ENCODE results near the gene ROPN1. TPM values are rescaled to one million over a fixed set of nuclear protein-coding genes. Genes with fewer than 3 reads are reported as not detected.

Gene ROPN1
- total RNA-seq, 1 experiment from 2014 or later = not detected

- H3K9me2 ChIP-seq (replicated peaks; ENCODE audit: low read length) = no peaks in the 10 kb centered on the region
- H3K27me3 ChIP-seq (ENCODE audit: low read length) = no peaks in the 10 kb centered on the region
- no peak overlapping the region for H3K27ac ChIP-seq (ENCODE audit: low read length)
- TF ChIP-seq EZH2 (IDR thresholded peaks at IDR 0.05; ENCODE audit: low read length, unreplicated experiment) = no peak
- TF ChIP-seq EZH2phosphoT487 (IDR thresholded peaks at IDR 0.05; ENCODE audit: borderline replicate concordance, low read length) = no peak
- TF ChIP-seq CTCF (conservative IDR thresholded peaks at IDR 0.05; ENCODE audit: low read depth, low read length) = no peak
- ATAC-seq (no peak), DNase-seq (no peak)
- H3K79me2 ChIP-seq (ENCODE audit: low read length) = no peaks in the 10 kb centered on the region
- no peaks in the 10 kb centered on the region for H4K20me1 ChIP-seq (ENCODE audit: low read length)
- no peaks in the 10 kb centered on the region for H3F3A ChIP-seq (ENCODE audit: low read length, unreplicated experiment)
- intact Hi-C loops (cut with micrococcal nuclease) = no loop called here
- H2AFZ ChIP-seq (ENCODE audit: low read length) = no peak overlapping the region
- H3K9me3 ChIP-seq (ENCODE audit: low read length) = no peaks in the 10 kb centered on the region
- peaks cover 21% of the 10 kb centered on the region; the same call in 1 of the 2 replicates for H3K36me3 ChIP-seq (ENCODE audit: low read depth, low read length)
- CTCF ChIA-PET = no interaction called here
- H3K4me2 ChIP-seq (ENCODE audit: low read length) = no peak overlapping the region
- no TSS peak for BruUV-seq (replicated peaks)
- POLR2A ChIA-PET (ENCODE audit: unreplicated experiment) = no interaction called here
- no peak overlapping the region for H3K4me3 ChIP-seq (ENCODE audit: low read length)
- H3K4me1 ChIP-seq (ENCODE audit: insufficient read depth, low read length) = no peaks in the 10 kb centered on the region
- H3K9ac ChIP-seq (ENCODE audit: low read length) = no peak overlapping the region
These were observed 55.5 kb downstream of the ROPN1 start for GRCh38 chr3:123936400-123936799.

- Histone ChIP-seq H3K9ac (ENCODE audit: low read length) (no peak overlapping the region), H3K4me3 (ENCODE audit: low read length) (no peak overlapping the region), H3K36me3 (ENCODE audit: low read depth, low read length) (peaks cover 24% of the 10 kb centered on the region; the same call in 1 of the 2 replicates), H3K27me3 (ENCODE audit: low read length) (no peaks in the 10 kb centered on the region), H3K4me2 (ENCODE audit: low read length) (no peak overlapping the region), H3F3A (ENCODE audit: low read length, unreplicated experiment) (no peaks in the 10 kb centered on the region), H3K79me2 (ENCODE audit: low read length) (no peaks in the 10 kb centered on the region), H3K9me2 (replicated peaks; ENCODE audit: low read length) (no peaks in the 10 kb centered on the region), H2AFZ (ENCODE audit: low read length) (no peak overlapping the region), H3K27ac (ENCODE audit: low read length) (no peak overlapping the region), H3K4me1 (ENCODE audit: insufficient read depth, low read length) (no peaks in the 10 kb centered on the region), H4K20me1 (ENCODE audit: low read length) (no peaks in the 10 kb centered on the region), H3K9me3 (ENCODE audit: low read length) (no peaks in the 10 kb centered on the region)
- ATAC-seq = no peak
- TF ChIP-seq EZH2 (IDR thresholded peaks at IDR 0.05; ENCODE audit: low read length, unreplicated experiment) = no peak
- TF ChIP-seq CTCF (conservative IDR thresholded peaks at IDR 0.05; ENCODE audit: low read depth, low read length) = no peak
- no peak for TF ChIP-seq EZH2phosphoT487 (IDR thresholded peaks at IDR 0.05; ENCODE audit: borderline replicate concordance, low read length)
- ChIA-PET POLR2A (ENCODE audit: unreplicated experiment) (no interaction called here), CTCF (no interaction called here)
- BruUV-seq (replicated peaks) = no TSS peak
- intact Hi-C loops (cut with micrococcal nuclease) = no loop called here
- DNase-seq = no peak
These were observed 56.1 kb downstream of the ROPN1 start for GRCh38 chr3:123935830-123936229.

DNA sequence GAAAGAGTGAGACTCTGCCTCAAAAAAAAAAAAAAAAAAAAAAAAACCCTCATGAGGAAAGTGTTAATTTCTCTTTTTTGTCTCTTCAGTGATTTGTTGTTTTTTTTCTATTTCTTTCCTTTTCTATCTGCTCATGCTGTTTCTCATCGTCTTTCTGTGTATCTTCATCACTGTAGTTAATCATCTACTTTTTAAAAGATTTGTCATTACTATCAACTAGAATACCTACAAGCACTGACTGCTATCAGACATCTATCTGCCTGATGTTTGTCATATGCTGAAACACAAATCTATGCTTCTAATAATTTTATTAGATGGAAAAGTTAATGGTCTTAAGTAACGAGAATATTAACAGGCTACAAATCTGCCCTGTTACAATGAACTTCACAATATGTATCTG lies 57.7 kb downstream of the ROPN1 start:
- Histone ChIP-seq H3K36me3 (ENCODE audit: low read depth, low read length) (peaks cover 23% of the 10 kb centered on the region; the same call in 1 of the 2 replicates), H2AFZ (ENCODE audit: low read length) (no peak overlapping the region), H3K79me2 (ENCODE audit: low read length) (no peaks in the 10 kb centered on the region), H3F3A (ENCODE audit: low read length, unreplicated experiment) (no peaks in the 10 kb centered on the region), H3K27ac (ENCODE audit: low read length) (no peak overlapping the region), H3K4me1 (ENCODE audit: insufficient read depth, low read length) (no peaks in the 10 kb centered on the region), H3K27me3 (ENCODE audit: low read length) (no peaks in the 10 kb centered on the region), H3K9ac (ENCODE audit: low read length) (no peak overlapping the region), H4K20me1 (ENCODE audit: low read length) (no peaks in the 10 kb centered on the region), H3K4me2 (ENCODE audit: low read length) (no peak overlapping the region), H3K4me3 (ENCODE audit: low read length) (no peak overlapping the region), H3K9me3 (ENCODE audit: low read length) (no peaks in the 10 kb centered on the region), H3K9me2 (replicated peaks; ENCODE audit: low read length) (no peaks in the 10 kb centered on the region)
- no TSS peak for BruUV-seq (replicated peaks)
- POLR2A ChIA-PET (ENCODE audit: unreplicated experiment) = no interaction called here
- CTCF ChIA-PET = no interaction called here
- no peak for ATAC-seq
- intact Hi-C loops (cut with micrococcal nuclease) = no loop called here
- no peak for TF ChIP-seq CTCF (conservative IDR thresholded peaks at IDR 0.05; ENCODE audit: low read depth, low read length)
- no peak for TF ChIP-seq EZH2 (IDR thresholded peaks at IDR 0.05; ENCODE audit: low read length, unreplicated experiment)
- no peak for DNase-seq

All from PC-3 (cell line).